Measurements from ENCODE around the gene HES4.

Gene HES4

GRCh38 chr1:999725-1000356 lies at the start of gene HES4:
HES4 (minus strand) TSS chr1:1000097; CDS start chr1:999973, 124 bp downstream.
- Mint-ChIP-seq H3K4me1 (peaks cover 11% of the 10 kb centered on the region), H3K9me3 (no peaks in the 10 kb centered on the region), H3K27me3 (peaks cover 25% of the 10 kb centered on the region), H3K27ac (peak within 1 kb of the TSS; percentile 97), H3K4me3 (peak within 1 kb of the TSS; percentile 80), H3K36me3 (no peaks in the 10 kb centered on the region)
- peak; percentile 44 for ATAC-seq (ENCODE audit: low read depth)
- peak; percentile 55 to 69 for DNase-seq (ENCODE audit: low spot score in 2 of 2)

- H3K36me3 Mint-ChIP-seq, result no peaks in the 10 kb centered on the region
- ATAC-seq (ENCODE audit: low read depth) (no peak), DNase-seq (ENCODE audit: low spot score in 2 of 2) (no peak)
- H3K27me3 Mint-ChIP-seq, result peaks cover 2% of the 10 kb centered on the region
- no peak overlapping the region for H3K27ac Mint-ChIP-seq
- H3K4me1 Mint-ChIP-seq, result peaks cover 3% of the 10 kb centered on the region
- H3K4me3 Mint-ChIP-seq, result no peak overlapping the region
- no peaks in the 10 kb centered on the region for H3K9me3 Mint-ChIP-seq
Measured at GRCh38 chr1:1048765-1049164, 48.9 kb upstream of the HES4 start.

- H3K4me1 Mint-ChIP-seq, result peaks cover 3% of the 10 kb centered on the region
- peaks cover 2% of the 10 kb centered on the region for H3K27me3 Mint-ChIP-seq
- peaks cover 1% of the 10 kb centered on the region for H3K36me3 Mint-ChIP-seq
- DNase-seq (ENCODE audit: low spot score in 2 of 2) (no peak), ATAC-seq (ENCODE audit: low read depth) (no peak)
- no peaks in the 10 kb centered on the region for H3K9me3 Mint-ChIP-seq
- H3K27ac Mint-ChIP-seq, result no peak overlapping the region
- H3K4me3 Mint-ChIP-seq, result no peak overlapping the region
Measured at GRCh38 chr1:1047963-1048362, 48.1 kb upstream of the HES4 start.

- H3K27ac Mint-ChIP-seq, result no peak overlapping the region
Measured at GRCh38 chr1:1047407-1047806, 47.5 kb upstream of the HES4 start.

GRCh38 chr1:1046767-1047166 lies 46.9 kb upstream of the HES4 start:
- ATAC-seq (ENCODE audit: low read depth), result no peak
- Mint-ChIP-seq H3K4me3 (no peak overlapping the region), H3K4me1 (peaks cover 3% of the 10 kb centered on the region), H3K36me3 (peaks cover 1% of the 10 kb centered on the region), H3K9me3 (no peaks in the 10 kb centered on the region), H3K27me3 (peaks cover 2% of the 10 kb centered on the region), H3K27ac (no peak overlapping the region)
- no peak for DNase-seq (ENCODE audit: low spot score in 2 of 2)

More at GRCh38 chr1:1047407-1047806, 47.5 kb upstream of the HES4 start:
- ATAC-seq (ENCODE audit: low read depth), result no peak
- DNase-seq (ENCODE audit: low spot score in 2 of 2), result no peak
- H3K4me3 Mint-ChIP-seq, result no peak overlapping the region
- H3K4me1 Mint-ChIP-seq, result peaks cover 3% of the 10 kb centered on the region
- H3K9me3 Mint-ChIP-seq, result no peaks in the 10 kb centered on the region
- peaks cover 2% of the 10 kb centered on the region for H3K27me3 Mint-ChIP-seq
- peaks cover 1% of the 10 kb centered on the region for H3K36me3 Mint-ChIP-seq

GRCh38 chr1:1046243-1046642 lies 46.3 kb upstream of the HES4 start:
- Mint-ChIP-seq H3K27ac (no peak overlapping the region), H3K36me3 (peaks cover 1% of the 10 kb centered on the region), H3K4me3 (no peak overlapping the region), H3K27me3 (peaks cover 2% of the 10 kb centered on the region), H3K9me3 (no peaks in the 10 kb centered on the region), H3K4me1 (peaks cover 3% of the 10 kb centered on the region)
- ATAC-seq (ENCODE audit: low read depth) (no peak), DNase-seq (ENCODE audit: low spot score in 2 of 2) (no peak)

GRCh38 chr1:1045129-1045528 lies 45.2 kb upstream of the HES4 start:
- no peaks in the 10 kb centered on the region for H3K9me3 Mint-ChIP-seq
- H3K27ac Mint-ChIP-seq, result no peak overlapping the region
- DNase-seq (ENCODE audit: low spot score in 2 of 2) (no peak), ATAC-seq (ENCODE audit: low read depth) (no peak)
- H3K4me1 Mint-ChIP-seq, result no peaks in the 10 kb centered on the region
- peaks cover 1% of the 10 kb centered on the region for H3K36me3 Mint-ChIP-seq
- H3K4me3 Mint-ChIP-seq, result no peak overlapping the region
- H3K27me3 Mint-ChIP-seq, result no peaks in the 10 kb centered on the region

GRCh38 chr1:1044455-1045078 lies 44.7 kb upstream of the HES4 start:
- Mint-ChIP-seq H3K27ac (no peak overlapping the region), H3K36me3 (peaks cover 1% of the 10 kb centered on the region), H3K4me3 (no peak overlapping the region), H3K4me1 (peaks cover 3% of the 10 kb centered on the region), H3K27me3 (peaks cover 3% of the 10 kb centered on the region), H3K9me3 (no peaks in the 10 kb centered on the region)
- DNase-seq (ENCODE audit: low spot score in 2 of 2) (no peak), ATAC-seq (ENCODE audit: low read depth) (no peak)

- H3K4me1 Mint-ChIP-seq, result peaks cover 8% of the 10 kb centered on the region
- H3K9me3 Mint-ChIP-seq, result no peaks in the 10 kb centered on the region
- H3K36me3 Mint-ChIP-seq, result peaks cover 1% of the 10 kb centered on the region
- DNase-seq (ENCODE audit: low spot score in 2 of 2) (no peak), ATAC-seq (ENCODE audit: low read depth) (no peak)
- H3K27me3 Mint-ChIP-seq, result peaks cover 6% of the 10 kb centered on the region
- no peak overlapping the region for H3K27ac Mint-ChIP-seq
- H3K4me3 Mint-ChIP-seq, result no peak overlapping the region
Measured at GRCh38 chr1:1043921-1044320, 44.0 kb upstream of the HES4 start.

- Mint-ChIP-seq H3K36me3 (peaks cover 1% of the 10 kb centered on the region), H3K27ac (no peak overlapping the region), H3K9me3 (no peaks in the 10 kb centered on the region), H3K4me3 (no peak overlapping the region), H3K4me1 (peaks cover 13% of the 10 kb centered on the region), H3K27me3 (peaks cover 9% of the 10 kb centered on the region)
- DNase-seq (ENCODE audit: low spot score in 2 of 2) (no peak), ATAC-seq (ENCODE audit: low read depth) (no peak)
Measured at GRCh38 chr1:1043411-1043810, 43.5 kb upstream of the HES4 start.

GRCh38 chr1:1042835-1043234 lies 42.9 kb upstream of the HES4 start:
- DNase-seq (ENCODE audit: low spot score in 2 of 2) (no peak), ATAC-seq (ENCODE audit: low read depth) (no peak)
- Mint-ChIP-seq H3K27ac (no peak overlapping the region), H3K36me3 (peaks cover 1% of the 10 kb centered on the region), H3K9me3 (no peaks in the 10 kb centered on the region), H3K4me1 (peaks cover 17% of the 10 kb centered on the region), H3K4me3 (peak overlapping the region; percentile 39), H3K27me3 (peaks cover 9% of the 10 kb centered on the region)

- Mint-ChIP-seq H3K27me3 (peaks cover 9% of the 10 kb centered on the region), H3K36me3 (peaks cover 1% of the 10 kb centered on the region), H3K4me1 (peaks cover 22% of the 10 kb centered on the region), H3K4me3 (no peak overlapping the region), H3K27ac (no peak overlapping the region), H3K9me3 (no peaks in the 10 kb centered on the region)
- ATAC-seq (ENCODE audit: low read depth) (no peak), DNase-seq (ENCODE audit: low spot score in 2 of 2) (no peak)
Measured at GRCh38 chr1:1041873-1042272, 42.0 kb upstream of the HES4 start.

- Mint-ChIP-seq H3K36me3 (peaks cover 1% of the 10 kb centered on the region), H3K27ac (no peak overlapping the region), H3K9me3 (no peaks in the 10 kb centered on the region), H3K27me3 (peaks cover 10% of the 10 kb centered on the region), H3K4me3 (no peak overlapping the region), H3K4me1 (peaks cover 22% of the 10 kb centered on the region)
- DNase-seq (ENCODE audit: low spot score in 2 of 2) (no peak), ATAC-seq (ENCODE audit: low read depth) (no peak)
Measured at GRCh38 chr1:1041092-1041523, 41.2 kb upstream of the HES4 start.

- H3K27me3 Mint-ChIP-seq, result peaks cover 12% of the 10 kb centered on the region
- peak; percentile 71 for ATAC-seq (ENCODE audit: low read depth)
- no peak overlapping the region for H3K27ac Mint-ChIP-seq
- peak in 1 of 2 donors; percentile 51 for DNase-seq (ENCODE audit: low spot score in 2 of 2)
- peaks cover 30% of the 10 kb centered on the region for H3K4me1 Mint-ChIP-seq
- no peaks in the 10 kb centered on the region for H3K9me3 Mint-ChIP-seq
- peaks cover 1% of the 10 kb centered on the region for H3K36me3 Mint-ChIP-seq
- H3K4me3 Mint-ChIP-seq, result peak overlapping the region; percentile 76
Measured at GRCh38 chr1:1040004-1040991, 40.4 kb upstream of the HES4 start.

Measured in memory B cell (primary cell).